GM12878 (cell line): ENCODE measurements around the gene RNF181. TPM values are rescaled to one million over a fixed set of nuclear protein-coding genes. Genes with fewer than 3 reads are reported as not detected.

Source experiments
- ATAC-seq: fragments of 200-7000 bp; cut with Tn5 transposase; 3 replicates; pipeline ENCODE4 v1.9.1; 2020; ENCODE audit warnings: mild to moderate bottlenecking, moderate library complexity
- BruUV-seq: library from RNA; stranded (reverse); fragments of 400-500 nt; replicated peaks from 2 replicates; lab custom pipeline; 2021; lab: Mats Ljungman, UMichigan
- CTCF ChIA-PET: fragments of 300-600 bp; sonication (Branson Sonifier 250); formaldehyde crosslinking; extraction: SDS; loops from one replicate; lab custom pipeline; 2021; ENCODE audit warnings: inconsistent platforms; lab: Yijun Ruan, JAX
- POLR2A ChIA-PET: fragments of 350-600 bp; formaldehyde crosslinking; extraction: SDS; loops from one replicate; lab custom pipeline; 2021; ENCODE audit warnings: inconsistent platforms; lab: Charles Lee
- RAD21 ChIA-PET: fragments of 300-600 bp; sonication (Branson Sonifier 250); formaldehyde crosslinking; loops from one replicate; lab custom pipeline; 2023; ENCODE audit warnings: antibody characterized with exemption; ENCODE audit not compliant: unreplicated experiment; lab: Charles Lee
- SMC1A ChIA-PET: fragments of 300-600 bp; sonication (Branson Sonifier 250); formaldehyde crosslinking; loops from one replicate; lab custom pipeline; 2023; ENCODE audit not compliant: unreplicated experiment, uncharacterized antibody; lab: Charles Lee
- DNase-seq: peaks from one replicate; pipeline ENCODE4 v3.0.0-alpha.2; 2011; ENCODE audit warnings: low read depth, low spot score
- FAIRE-seq: peaks from 3 replicates; lab custom pipeline; 2011; peaks lifted over from hg19 to GRCh38; lab: Jason Lieb, UNC
- H2AFZ ChIP-seq: 2 replicates; pipeline ENCODE4 v1.6.0; 2011; ENCODE audit warnings: low read depth, low read length, control low read depth; ENCODE audit not compliant: control insufficient read depth
- H3K27ac ChIP-seq: 2 replicates; pipeline ENCODE4 v1.5.1; 2011; ENCODE audit warnings: control low read depth; ENCODE audit not compliant: control insufficient read depth, insufficient read depth
- H3K27me3 ChIP-seq, 2 experiments: replicated peaks in 1 of 2; 2 replicates each; pipeline versions ENCODE4 v1.6.0 to v1.6.1; 2011; ENCODE audit warnings: low read length in 1 of 2; ENCODE audit not compliant: control insufficient read depth in 2 of 2, insufficient read depth in 2 of 2
- H3K36me3 ChIP-seq, 2 experiments: 2 replicates each; pipeline ENCODE4 v1.5.1; 2011; ENCODE audit warnings: low read length in 1 of 2; ENCODE audit not compliant: control insufficient read depth in 2 of 2, insufficient read depth in 2 of 2
- H3K4me1 ChIP-seq: 2 replicates; pipeline ENCODE4 v1.6.1; 2011; ENCODE audit warnings: mild to moderate bottlenecking, low read length, moderate library complexity, mixed read lengths; ENCODE audit not compliant: control insufficient read depth, insufficient read depth
- H3K4me2 ChIP-seq: 2 replicates; pipeline ENCODE4 v1.6.0; 2011; ENCODE audit warnings: control low read depth; ENCODE audit not compliant: control insufficient read depth, insufficient read depth
- H3K4me3 ChIP-seq: fragments of 200-600 bp; sonication (generic); 2 replicates; pipeline ENCODE4 v1.5.1; 2016
- H3K79me2 ChIP-seq: 2 replicates; pipeline ENCODE4 v1.6.0; 2011; ENCODE audit warnings: low read length; ENCODE audit not compliant: control insufficient read depth, insufficient read depth
- H3K9ac ChIP-seq: 2 replicates; pipeline ENCODE4 v1.8.0; 2011; ENCODE audit warnings: low read length, control low read depth, mixed read lengths; ENCODE audit not compliant: control insufficient read depth, insufficient read depth
- H3K9me3 ChIP-seq: replicated peaks from 3 replicates; pipeline ENCODE4 v1.5.1; 2011; ENCODE audit warnings: mild to moderate bottlenecking, low read length; ENCODE audit not compliant: control insufficient read depth, insufficient read depth
- H4K20me1 ChIP-seq: 2 replicates; pipeline ENCODE4 v1.6.0; 2011; ENCODE audit not compliant: control insufficient read depth, insufficient read depth
- BCL11A ChIP-seq: IDR thresholded peaks from 2 replicates; pipeline ENCODE4 v1.6.1; 2011; ENCODE audit warnings: low read depth, low read length
- CBX3 ChIP-seq: fragments of 200-600 bp; sonication (generic); IDR thresholded peaks from 2 replicates; pipeline ENCODE4 v1.6.1; 2016; ENCODE audit warnings: low read depth, borderline replicate concordance
- DPF2 ChIP-seq: fragments of 450-650 bp; IDR thresholded peaks from 2 replicates; pipeline ENCODE4 v1.6.1; 2017; ENCODE audit warnings: mild to moderate bottlenecking
- FOS ChIP-seq: IDR thresholded peaks from 3 replicates; pipeline ENCODE4 v1.6.1; 2011; ENCODE audit warnings: borderline replicate concordance; ENCODE audit not compliant: insufficient read length; ENCODE audit errors: extremely low read depth
- PAX5 ChIP-seq: IDR thresholded peaks from 2 replicates; pipeline ENCODE4 v1.6.1; 2011; ENCODE audit warnings: low read depth, low read length, borderline replicate concordance
- SMC3 ChIP-seq: IDR thresholded peaks from 2 replicates; pipeline ENCODE4 v1.6.1; 2011; ENCODE audit warnings: low read length, improper control_type of control experiment, borderline replicate concordance
- SREBF2 ChIP-seq: IDR thresholded peaks from 2 replicates; pipeline ENCODE4 v1.6.1; 2012; ENCODE audit warnings: mild to moderate bottlenecking, low read length
- TAF1 ChIP-seq: IDR thresholded peaks from 2 replicates; pipeline ENCODE4 v1.6.1; 2011; ENCODE audit warnings: mild to moderate bottlenecking, low read depth, low read length, borderline replicate concordance
- TCF12 ChIP-seq: IDR thresholded peaks from 2 replicates; pipeline ENCODE4 v1.6.1; 2011; ENCODE audit warnings: low read depth, mild to moderate bottlenecking, low read length
- YBX1 ChIP-seq: fragments of 450-650 bp; IDR thresholded peaks from 2 replicates; pipeline ENCODE4 v1.6.1; 2016; ENCODE audit warnings: antibody characterized with exemption
- WGBS: methylation state at CpG from one replicate; pipeline ENCODE4 v1.1.6; 2016; ENCODE audit warnings: low lambda C conversion rate; ENCODE audit not compliant: insufficient replicate concordance, insufficient coverage; ENCODE audit errors: missing lambda C conversion rate; 5-methylcytosine and 5-hydroxymethylcytosine counted together
- in situ Hi-C: fragments of 300-500 bp; cut with MboI; formaldehyde crosslinking; loops from 9 replicates; pipeline ENCODE4 v1.14.3; 2018; ENCODE audit warnings: mixed read lengths
- intact Hi-C: fragments of 100-400 bp; cut with micrococcal nuclease; formaldehyde crosslinking; loops from one replicate; pipeline ENCODE4 v1.14.2; 2022; ENCODE audit not compliant: unreplicated experiment
- polyA plus RNA-seq, 11 experiments: library from polyadenylated mRNA; depleted of rRNA in 4 of 11; unstranded in 6 of 11; stranded (reverse) in 5 of 11; fragments of >200 nt; fragmentation: Nextera tagmentation in 4 of 11; fragmentation: Illumina TruSeq in 1 of 11; extraction: Ambion mirVana in 4 of 11; extraction: Trizol in 1 of 11; gene quantifications; 1 replicate in 1 of 11; 2 replicates in 10 of 11; pipeline versions ENCODE4 v1.2.1 to v1.2.3, GENCODE V29; 2011 to 2016; ENCODE audit warnings: inconsistent platforms in 2 of 11, missing spikeins in 2 of 11, low read depth in 1 of 11
- total RNA-seq, 4 experiments: library from RNA; depleted of rRNA in 3 of 4; stranded (reverse); fragments of >200 nt in 3 of 4; fragmentation: Illumina TruSeq in 1 of 4; extraction: Trizol in 1 of 4; gene quantifications; 2 replicates each; pipeline versions ENCODE4 v1.2.1 to v1.2.3, GENCODE V29; 2013 to 2021
- TF ChIP-seq, protein P1 (sequence below): IDR thresholded peaks from 2 replicates; pipeline ENCODE4 v1.6.1; 2011; ENCODE audit warnings: borderline replicate concordance, low read depth, mild to moderate bottlenecking, moderate library complexity, low read length; ENCODE audit not compliant: insufficient read depth, poor library complexity, severe bottlenecking
- TF ChIP-seq, protein P2 (sequence below): fragments of 450-650 bp; IDR thresholded peaks from 2 replicates; pipeline ENCODE4 v1.6.1; 2018; ENCODE audit warnings: mild to moderate bottlenecking, low read depth, moderate library complexity; ENCODE audit not compliant: partially characterized antibody
- TF ChIP-seq, protein P3 (sequence below): fragments of 450-650 bp; IDR thresholded peaks from 2 replicates; pipeline ENCODE4 v1.6.1; 2017; ENCODE audit warnings: borderline replicate concordance
- TF ChIP-seq, protein P4 (sequence below): IDR thresholded peaks from 2 replicates; pipeline ENCODE4 v1.6.1; 2012; ENCODE audit warnings: low read depth, low read length, improper control_type of control experiment
- TF ChIP-seq, protein P5 (sequence below): IDR thresholded peaks from 2 replicates; pipeline ENCODE4 v1.6.1; 2011; ENCODE audit warnings: mild to moderate bottlenecking, low read depth, low read length, moderate library complexity; ENCODE audit not compliant: insufficient replicate concordance

Gene RNF181
- total and polyA plus RNA-seq, 10 of the 15 experiments (the other 5 are each of a cell fraction or from before 2014, with no cell fraction given), result 101 to 409 (median 213) TPM

DNA sequence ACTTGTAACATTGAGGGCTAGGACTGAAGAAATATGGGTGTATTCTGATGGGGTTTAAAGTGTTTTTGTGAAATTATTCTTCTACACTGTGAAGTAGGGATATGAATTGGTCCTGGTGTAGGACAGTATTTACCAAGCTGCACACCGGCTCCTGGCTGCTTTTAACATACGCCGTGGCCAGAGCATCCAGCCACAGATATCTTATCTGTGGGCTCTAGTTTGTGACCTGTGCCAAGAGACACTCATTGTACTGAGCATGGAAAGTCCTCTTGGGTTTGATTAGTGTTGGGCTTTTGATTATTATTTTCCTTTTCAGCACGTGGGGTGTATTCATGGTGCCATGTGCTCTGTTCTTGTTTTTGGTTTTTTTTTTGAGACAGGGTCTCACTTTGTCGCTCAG is 28.4 kb downstream of the RNF181 start:
- WGBS, result 98% methylated on average over 5 of the region's 5 CpGs
- TF ChIP-seq, protein P1, sequence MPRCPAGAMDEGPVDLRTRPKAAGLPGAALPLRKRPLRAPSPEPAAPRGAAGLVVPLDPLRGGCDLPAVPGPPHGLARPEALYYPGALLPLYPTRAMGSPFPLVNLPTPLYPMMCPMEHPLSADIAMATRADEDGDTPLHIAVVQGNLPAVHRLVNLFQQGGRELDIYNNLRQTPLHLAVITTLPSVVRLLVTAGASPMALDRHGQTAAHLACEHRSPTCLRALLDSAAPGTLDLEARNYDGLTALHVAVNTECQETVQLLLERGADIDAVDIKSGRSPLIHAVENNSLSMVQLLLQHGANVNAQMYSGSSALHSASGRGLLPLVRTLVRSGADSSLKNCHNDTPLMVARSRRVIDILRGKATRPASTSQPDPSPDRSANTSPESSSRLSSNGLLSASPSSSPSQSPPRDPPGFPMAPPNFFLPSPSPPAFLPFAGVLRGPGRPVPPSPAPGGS, result no peak
- TF ChIP-seq PAX5, result no peak
- no peak for TF ChIP-seq SREBF2
- TF ChIP-seq, protein P2, sequence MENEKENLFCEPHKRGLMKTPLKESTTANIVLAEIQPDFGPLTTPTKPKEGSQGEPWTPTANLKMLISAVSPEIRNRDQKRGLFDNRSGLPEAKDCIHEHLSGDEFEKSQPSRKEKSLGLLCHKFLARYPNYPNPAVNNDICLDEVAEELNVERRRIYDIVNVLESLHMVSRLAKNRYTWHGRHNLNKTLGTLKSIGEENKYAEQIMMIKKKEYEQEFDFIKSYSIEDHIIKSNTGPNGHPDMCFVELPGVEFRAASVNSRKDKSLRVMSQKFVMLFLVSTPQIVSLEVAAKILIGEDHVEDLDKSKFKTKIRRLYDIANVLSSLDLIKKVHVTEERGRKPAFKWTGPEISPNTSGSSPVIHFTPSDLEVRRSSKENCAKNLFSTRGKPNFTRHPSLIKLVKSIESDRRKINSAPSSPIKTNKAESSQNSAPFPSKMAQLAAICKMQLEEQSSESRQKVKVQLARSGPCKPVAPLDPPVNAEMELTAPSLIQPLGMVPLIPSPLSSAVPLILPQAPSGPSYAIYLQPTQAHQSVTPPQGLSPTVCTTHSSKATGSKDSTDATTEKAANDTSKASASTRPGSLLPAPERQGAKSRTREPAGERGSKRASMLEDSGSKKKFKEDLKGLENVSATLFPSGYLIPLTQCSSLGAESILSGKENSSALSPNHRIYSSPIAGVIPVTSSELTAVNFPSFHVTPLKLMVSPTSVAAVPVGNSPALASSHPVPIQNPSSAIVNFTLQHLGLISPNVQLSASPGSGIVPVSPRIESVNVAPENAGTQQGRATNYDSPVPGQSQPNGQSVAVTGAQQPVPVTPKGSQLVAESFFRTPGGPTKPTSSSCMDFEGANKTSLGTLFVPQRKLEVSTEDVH, result no peak
- TF ChIP-seq FOS, result no peak
- TF ChIP-seq SMC3, result no peak
- no peak for TF ChIP-seq TCF12
- no peak for TF ChIP-seq DPF2
- no peak for TF ChIP-seq CBX3
- no peak for TF ChIP-seq YBX1
- TF ChIP-seq TAF1, result no peak
- TF ChIP-seq, protein P3, sequence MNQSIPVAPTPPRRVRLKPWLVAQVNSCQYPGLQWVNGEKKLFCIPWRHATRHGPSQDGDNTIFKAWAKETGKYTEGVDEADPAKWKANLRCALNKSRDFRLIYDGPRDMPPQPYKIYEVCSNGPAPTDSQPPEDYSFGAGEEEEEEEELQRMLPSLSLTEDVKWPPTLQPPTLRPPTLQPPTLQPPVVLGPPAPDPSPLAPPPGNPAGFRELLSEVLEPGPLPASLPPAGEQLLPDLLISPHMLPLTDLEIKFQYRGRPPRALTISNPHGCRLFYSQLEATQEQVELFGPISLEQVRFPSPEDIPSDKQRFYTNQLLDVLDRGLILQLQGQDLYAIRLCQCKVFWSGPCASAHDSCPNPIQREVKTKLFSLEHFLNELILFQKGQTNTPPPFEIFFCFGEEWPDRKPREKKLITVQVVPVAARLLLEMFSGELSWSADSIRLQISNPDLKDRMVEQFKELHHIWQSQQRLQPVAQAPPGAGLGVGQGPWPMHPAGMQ, result no peak
- TF ChIP-seq, protein P4, sequence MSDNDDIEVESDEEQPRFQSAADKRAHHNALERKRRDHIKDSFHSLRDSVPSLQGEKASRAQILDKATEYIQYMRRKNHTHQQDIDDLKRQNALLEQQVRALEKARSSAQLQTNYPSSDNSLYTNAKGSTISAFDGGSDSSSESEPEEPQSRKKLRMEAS, result no peak
- TF ChIP-seq, protein P5, sequence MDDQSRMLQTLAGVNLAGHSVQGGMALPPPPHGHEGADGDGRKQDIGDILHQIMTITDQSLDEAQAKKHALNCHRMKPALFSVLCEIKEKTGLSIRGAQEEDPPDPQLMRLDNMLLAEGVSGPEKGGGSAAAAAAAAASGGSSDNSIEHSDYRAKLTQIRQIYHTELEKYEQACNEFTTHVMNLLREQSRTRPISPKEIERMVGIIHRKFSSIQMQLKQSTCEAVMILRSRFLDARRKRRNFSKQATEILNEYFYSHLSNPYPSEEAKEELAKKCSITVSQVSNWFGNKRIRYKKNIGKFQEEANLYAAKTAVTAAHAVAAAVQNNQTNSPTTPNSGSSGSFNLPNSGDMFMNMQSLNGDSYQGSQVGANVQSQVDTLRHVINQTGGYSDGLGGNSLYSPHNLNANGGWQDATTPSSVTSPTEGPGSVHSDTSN, result no peak
- TF ChIP-seq BCL11A, result no peak

More for the DNA sequence above, 28.4 kb downstream of the RNF181 start:
- in situ Hi-C loops (no loop called here), intact Hi-C loops (no loop called here)
- ChIA-PET POLR2A (no interaction called here), SMC1A (no interaction called here), RAD21 (no interaction called here), CTCF (no interaction called here)
- FAIRE-seq, result no peak
- no peaks in the 10 kb centered on the region for H3K9me3 ChIP-seq
- BruUV-seq, result no TSS peak
- H4K20me1 ChIP-seq, result no peaks in the 10 kb centered on the region
- H3K4me2 ChIP-seq, result no peak overlapping the region
- peaks cover 6% of the 10 kb centered on the region for H3K79me2 ChIP-seq
- H3K36me3 ChIP-seq, result peaks cover 4 to 34% of the 10 kb centered on the region in 2 experiments
- H2AFZ ChIP-seq, result no peak overlapping the region
- no peak for DNase-seq
- no peak overlapping the region for H3K4me3 ChIP-seq
- H3K9ac ChIP-seq, result no peak overlapping the region
- H3K27ac ChIP-seq, result no peak overlapping the region
- H3K27me3 ChIP-seq, result no peaks in the 10 kb centered on the region
- H3K4me1 ChIP-seq, result no peaks in the 10 kb centered on the region
- ATAC-seq, result no peak
